DND-41 (cell line): ENCODE measurements around the gene TBCD.
"Not testable (repeated sequence)": the region's sequence is repeated elsewhere in the genome, so short reads cannot be mapped to it uniquely, and the experiment has no call there.

ENCODE experiments used
- ATAC-seq: fragments of 200-7000 bp; cut with Tn5 transposase; 3 replicates; pipeline ENCODE4 v1.9.1; 2021; ENCODE audit warnings: low read depth; ENCODE audit not compliant: insufficient read depth
- DNase-seq: peaks from one replicate; pipeline ENCODE4 v3.0.0-alpha.2; 2020
- H2AFZ ChIP-seq: 2 replicates; pipeline ENCODE4 v1.6.0; 2012; ENCODE audit warnings: low read depth, low read length
- H3K27ac ChIP-seq: 2 replicates; pipeline ENCODE4 v1.5.1; 2012; ENCODE audit warnings: low read length, inconsistent platforms
- H3K27me3 ChIP-seq: fragments of 200-600 bp; sonication (generic); 2 replicates; pipeline ENCODE4 v1.6.0; 2012; ENCODE audit warnings: low read length, mild to moderate bottlenecking, inconsistent platforms; ENCODE audit not compliant: insufficient read depth, poor library complexity
- H3K36me3 ChIP-seq: 2 replicates; pipeline ENCODE4 v1.5.1; 2012; ENCODE audit warnings: low read length, inconsistent platforms; ENCODE audit not compliant: insufficient read depth
- H3K4me1 ChIP-seq: 2 replicates; pipeline ENCODE4 v1.5.1; 2012; ENCODE audit warnings: mild to moderate bottlenecking, low read length; ENCODE audit not compliant: insufficient read depth
- H3K4me2 ChIP-seq: 2 replicates; pipeline ENCODE4 v1.6.0; 2012; ENCODE audit warnings: mild to moderate bottlenecking, moderate library complexity, low read length, inconsistent platforms; ENCODE audit not compliant: insufficient read depth
- H3K4me3 ChIP-seq, 2 experiments: fragments of 200-600 bp in 1 of 2; shearing (Covaris generic) in 1 of 2; 2 replicates each; pipeline ENCODE4 v1.5.1; 2012 to 2016; ENCODE audit warnings: inconsistent platforms in 2 of 2, low read length in 2 of 2, mild to moderate bottlenecking in 2 of 2, low read depth in 1 of 2, moderate library complexity in 1 of 2
- H3K79me2 ChIP-seq: 2 replicates; pipeline ENCODE4 v1.6.0; 2012; ENCODE audit warnings: low read length, inconsistent platforms; ENCODE audit not compliant: insufficient read depth
- H3K9ac ChIP-seq: 2 replicates; pipeline ENCODE4 v1.6.0; 2012; ENCODE audit warnings: low read depth, mild to moderate bottlenecking, inconsistent platforms, low read length, moderate library complexity
- H3K9me3 ChIP-seq: 2 replicates; pipeline ENCODE4 v1.5.1; 2012; ENCODE audit warnings: low read length, moderate library complexity, mild to moderate bottlenecking, inconsistent platforms; ENCODE audit not compliant: insufficient read depth, severe bottlenecking
- H4K20me1 ChIP-seq: 2 replicates; pipeline ENCODE4 v1.6.0; 2012; ENCODE audit warnings: low read length; ENCODE audit not compliant: insufficient read depth
- EZH2 ChIP-seq: IDR thresholded peaks from 3 replicates; pipeline ENCODE4 v1.6.1; 2012; ENCODE audit warnings: borderline replicate concordance, low read depth, mild to moderate bottlenecking, moderate library complexity, low read length, inconsistent platforms; ENCODE audit not compliant: severe bottlenecking
- TF ChIP-seq, protein P1 (sequence below): IDR thresholded peaks from 2 replicates; pipeline ENCODE4 v1.5.1; 2012; ENCODE audit warnings: borderline replicate concordance, low read length, moderate library complexity, mild to moderate bottlenecking; ENCODE audit not compliant: poor library complexity, severe bottlenecking; ENCODE audit errors: extremely low read depth

The TBCD gene

DNA sequence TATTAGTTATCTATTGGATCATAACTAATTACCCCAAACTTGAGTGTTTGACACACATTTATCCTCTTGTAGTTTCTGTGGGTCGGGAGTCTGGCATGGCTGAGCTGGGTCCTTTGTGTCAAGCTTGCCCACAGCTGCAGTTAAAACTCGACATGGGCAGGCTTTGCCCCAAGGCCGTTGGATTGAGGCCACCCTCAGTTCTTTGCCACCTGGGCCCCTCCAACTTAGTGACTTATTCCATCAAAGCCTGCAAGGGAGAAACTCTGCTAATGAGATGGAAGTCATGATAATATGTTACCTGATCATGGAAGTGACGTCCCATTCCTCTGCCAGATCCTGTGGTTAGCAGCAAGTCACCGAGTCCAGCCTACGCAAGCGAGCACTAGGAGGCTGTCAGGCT is 17.2 kb downstream of the TBCD start:
- Histone ChIP-seq H3K4me1 (no peaks in the 10 kb centered on the region), H3K27ac (no peak overlapping the region), H3K9me3 (no peaks in the 10 kb centered on the region), H3K36me3 (peaks cover 84% of the 10 kb centered on the region), H3K9ac (no peak overlapping the region), H3K27me3 (no peaks in the 10 kb centered on the region), H2AFZ (no peak overlapping the region), H3K79me2 (peaks cover 7% of the 10 kb centered on the region; the same call in 1 of the 2 replicates), H4K20me1 (no peaks in the 10 kb centered on the region; the same call in 1 of the 2 replicates), H3K4me3 (no peak overlapping the region), H3K4me2 (no peak overlapping the region)
- DNase-seq (no peak), ATAC-seq (no peak)
- TF ChIP-seq, protein P1, sequence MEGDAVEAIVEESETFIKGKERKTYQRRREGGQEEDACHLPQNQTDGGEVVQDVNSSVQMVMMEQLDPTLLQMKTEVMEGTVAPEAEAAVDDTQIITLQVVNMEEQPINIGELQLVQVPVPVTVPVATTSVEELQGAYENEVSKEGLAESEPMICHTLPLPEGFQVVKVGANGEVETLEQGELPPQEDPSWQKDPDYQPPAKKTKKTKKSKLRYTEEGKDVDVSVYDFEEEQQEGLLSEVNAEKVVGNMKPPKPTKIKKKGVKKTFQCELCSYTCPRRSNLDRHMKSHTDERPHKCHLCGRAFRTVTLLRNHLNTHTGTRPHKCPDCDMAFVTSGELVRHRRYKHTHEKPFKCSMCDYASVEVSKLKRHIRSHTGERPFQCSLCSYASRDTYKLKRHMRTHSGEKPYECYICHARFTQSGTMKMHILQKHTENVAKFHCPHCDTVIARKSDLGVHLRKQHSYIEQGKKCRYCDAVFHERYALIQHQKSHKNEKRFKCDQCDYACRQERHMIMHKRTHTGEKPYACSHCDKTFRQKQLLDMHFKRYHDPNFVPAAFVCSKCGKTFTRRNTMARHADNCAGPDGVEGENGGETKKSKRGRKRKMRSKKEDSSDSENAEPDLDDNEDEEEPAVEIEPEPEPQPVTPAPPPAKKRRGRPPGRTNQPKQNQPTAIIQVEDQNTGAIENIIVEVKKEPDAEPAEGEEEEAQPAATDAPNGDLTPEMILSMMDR = no peak
- TF ChIP-seq EZH2 = no peak

DNA sequence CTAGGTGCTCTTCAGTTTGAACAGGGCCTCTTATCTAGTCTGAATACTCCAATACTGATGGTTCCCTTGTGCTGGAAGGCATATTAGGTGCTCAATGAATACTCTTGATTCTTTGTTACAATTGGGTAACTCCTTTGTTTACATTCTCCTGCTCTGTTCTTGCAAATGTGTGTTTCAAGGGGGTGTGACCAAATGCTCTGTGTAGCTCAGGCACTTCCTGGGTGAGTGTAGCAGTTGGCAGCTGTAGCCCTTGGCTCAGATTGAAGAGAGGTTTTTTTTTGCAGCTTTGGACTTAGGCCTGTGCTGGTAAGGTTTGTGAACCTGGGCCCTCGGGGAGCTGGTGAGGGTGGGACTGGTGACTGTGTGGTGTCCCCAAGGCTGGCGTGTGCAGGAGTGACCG is 20.2 kb downstream of the TBCD start:
- Histone ChIP-seq H3K36me3 (peaks cover 81% of the 10 kb centered on the region), H3K9me3 (no peaks in the 10 kb centered on the region), H2AFZ (no peak overlapping the region), H3K79me2 (peaks cover 7% of the 10 kb centered on the region; the same call in 1 of the 2 replicates), H3K4me2 (no peak overlapping the region), H4K20me1 (peaks cover 9% of the 10 kb centered on the region; the same call in 1 of the 2 replicates), H3K4me1 (peaks cover 7% of the 10 kb centered on the region; the same call in 1 of the 2 replicates), H3K27me3 (no peaks in the 10 kb centered on the region), H3K27ac (no peak overlapping the region), H3K9ac (no peak overlapping the region), H3K4me3 (no peak overlapping the region)
- peak; percentile 52; the same call in 2 of the 3 replicates for ATAC-seq
- TF ChIP-seq, protein P1 = no peak
- TF ChIP-seq EZH2 = no peak
- DNase-seq = no peak

DNA sequence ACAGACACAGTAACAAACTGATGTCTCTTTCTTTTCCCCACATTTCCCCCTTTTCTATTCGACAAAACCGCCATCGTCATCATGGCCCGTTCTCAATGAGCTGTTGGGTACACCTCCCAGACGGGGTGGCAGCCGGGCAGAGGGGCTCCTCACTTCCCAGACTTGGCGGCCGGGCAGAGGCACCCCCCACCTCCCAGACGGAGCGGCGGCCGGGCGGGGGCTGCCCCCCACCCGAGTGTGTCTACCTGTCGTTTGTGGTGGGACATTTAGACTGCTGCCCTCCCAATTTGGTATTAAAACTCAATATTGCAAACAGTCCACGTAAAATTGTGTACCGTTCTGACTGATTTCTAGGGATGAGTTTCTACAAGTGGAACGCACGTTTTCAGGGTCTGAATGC is 22.6 kb downstream of the TBCD start:
- H3K27me3 ChIP-seq, H3K4me3 ChIP-seq, H3K9ac ChIP-seq, H3K4me2 ChIP-seq, H2AFZ ChIP-seq, H4K20me1 ChIP-seq, H3K4me1 ChIP-seq, H3K9me3 ChIP-seq, ATAC-seq, H3K27ac ChIP-seq, H3K79me2 ChIP-seq, DNase-seq: not testable (repeated sequence)
- peaks cover 60% of the 10 kb centered on the region for H3K36me3 ChIP-seq

DNA sequence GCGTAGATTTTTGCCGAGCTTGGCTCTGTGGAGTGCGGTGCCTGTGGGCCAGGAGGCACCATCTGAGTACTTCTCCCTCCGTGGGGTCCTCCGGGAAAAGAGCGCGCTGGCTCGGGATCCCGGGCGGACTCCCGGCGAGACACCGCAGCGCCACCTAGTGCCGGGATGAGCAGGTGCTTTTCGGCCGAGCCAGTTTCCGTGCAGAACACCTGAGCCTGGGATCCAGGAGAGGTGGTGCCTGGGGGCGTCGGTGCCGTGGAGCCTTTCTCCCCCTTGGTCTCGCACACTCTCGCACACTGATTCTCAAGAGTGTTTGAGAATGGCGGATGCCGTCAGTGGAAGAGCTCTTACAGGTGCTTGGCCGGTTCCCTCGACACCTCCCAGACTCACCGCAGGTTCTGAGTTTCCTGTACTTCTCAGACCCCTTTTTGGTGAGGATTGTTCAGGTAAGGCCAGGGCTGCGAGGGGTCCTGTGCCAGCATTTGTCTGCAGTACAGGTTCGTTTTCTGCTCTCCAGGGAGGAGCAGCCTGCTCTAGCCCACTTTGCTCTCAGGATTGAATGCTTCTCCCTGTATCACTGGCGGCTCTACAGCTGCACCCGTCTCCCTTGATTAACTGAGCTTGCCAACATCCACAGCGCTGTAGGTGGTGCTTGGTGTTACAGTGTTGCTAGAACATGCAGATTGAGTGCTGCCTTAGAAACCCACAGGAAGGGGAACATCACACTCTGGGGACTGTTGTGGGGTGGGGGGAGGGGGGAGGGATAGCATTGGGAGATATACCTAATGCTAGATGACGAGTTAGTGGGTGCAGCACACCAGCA is 23.3 kb downstream of the TBCD start:
- no peak for TF ChIP-seq EZH2
- TF ChIP-seq, protein P1 = peak; percentile 72
- ATAC-seq = peak; percentile 58
- H3K27me3 ChIP-seq = no peaks in the 10 kb centered on the region
- H3K27ac ChIP-seq = no peak overlapping the region
- no peak overlapping the region for H3K9ac ChIP-seq
- no peak overlapping the region for H3K4me3 ChIP-seq
- H3K79me2 ChIP-seq = peaks cover 5% of the 10 kb centered on the region; the same call in 1 of the 2 replicates
- H3K4me2 ChIP-seq = no peak overlapping the region
- H4K20me1 ChIP-seq = peaks cover 11% of the 10 kb centered on the region; the same call in 1 of the 2 replicates
- H3K4me1 ChIP-seq = peaks cover 7% of the 10 kb centered on the region; the same call in 1 of the 2 replicates
- no peak overlapping the region for H2AFZ ChIP-seq
- no peaks in the 10 kb centered on the region for H3K9me3 ChIP-seq
- peaks cover 53% of the 10 kb centered on the region for H3K36me3 ChIP-seq
- peak; percentile 29 for DNase-seq
